Measurements from ENCODE around the gene SLC6A18.
"Not testable (repeated sequence)": the region's sequence is repeated elsewhere in the genome, so short reads cannot be mapped to it uniquely, and the experiment has no call there.

SLC6A18 gene

DNA sequence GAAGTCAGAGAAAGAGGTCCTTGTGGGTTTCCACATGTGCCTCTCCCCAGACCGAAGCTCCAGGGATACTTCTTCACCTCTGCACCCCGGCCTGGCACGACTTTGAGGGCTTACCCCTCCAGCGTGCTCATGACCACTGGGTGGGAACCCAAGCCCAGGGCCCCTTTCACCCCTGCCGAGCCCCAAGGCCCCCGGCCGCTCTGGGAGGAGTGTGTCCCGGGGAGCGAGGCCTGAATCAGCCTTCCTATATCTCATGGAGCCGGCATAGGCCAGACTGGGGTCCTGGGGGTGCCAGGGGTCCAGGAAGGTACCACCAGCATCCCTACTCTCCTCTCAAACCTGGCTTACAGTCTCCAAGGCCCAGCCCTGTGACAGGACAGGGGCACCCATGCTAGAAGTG is 52.6 kb downstream of the SLC6A18 start:
- Mint-ChIP-seq H3K27ac (no peak overlapping the region), H3K27me3 (no peaks in the 10 kb centered on the region), H3K4me3 (no peak overlapping the region), H3K36me3 (peaks cover 0 to 10% of the 10 kb centered on the region in 2 donors), H3K4me1 (no peaks in the 10 kb centered on the region), H3K9me3 (peaks cover 5 to 6% of the 10 kb centered on the region in 2 donors)
- ATAC-seq (replicated peaks) (no peak), DNase-seq (no peak)

DNA sequence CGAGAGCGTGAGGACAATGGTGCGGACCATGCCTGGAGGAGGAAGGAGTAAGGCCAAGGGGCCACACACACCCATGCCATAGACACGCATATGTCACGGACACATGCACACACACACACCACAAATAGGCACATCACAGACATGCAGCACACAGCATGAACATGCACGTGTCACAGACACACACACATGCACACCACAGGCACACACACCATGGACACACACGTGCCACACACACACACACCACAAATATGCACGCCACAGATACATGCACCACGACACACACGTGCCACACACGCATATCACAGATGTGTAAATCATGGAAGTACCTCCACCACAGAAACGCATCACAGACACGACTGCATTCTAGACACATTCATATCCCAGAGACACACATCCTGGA is 53.0 kb downstream of the SLC6A18 start:
- Mint-ChIP-seq H3K4me3 (no peak overlapping the region), H3K9me3 (peaks cover 5 to 6% of the 10 kb centered on the region in 2 donors), H3K27ac (no peak overlapping the region), H3K4me1 (no peaks in the 10 kb centered on the region), H3K27me3 (no peaks in the 10 kb centered on the region), H3K36me3 (peaks cover 0 to 10% of the 10 kb centered on the region in 2 donors)
- DNase-seq = no peak
- no peak for ATAC-seq (replicated peaks)

DNA sequence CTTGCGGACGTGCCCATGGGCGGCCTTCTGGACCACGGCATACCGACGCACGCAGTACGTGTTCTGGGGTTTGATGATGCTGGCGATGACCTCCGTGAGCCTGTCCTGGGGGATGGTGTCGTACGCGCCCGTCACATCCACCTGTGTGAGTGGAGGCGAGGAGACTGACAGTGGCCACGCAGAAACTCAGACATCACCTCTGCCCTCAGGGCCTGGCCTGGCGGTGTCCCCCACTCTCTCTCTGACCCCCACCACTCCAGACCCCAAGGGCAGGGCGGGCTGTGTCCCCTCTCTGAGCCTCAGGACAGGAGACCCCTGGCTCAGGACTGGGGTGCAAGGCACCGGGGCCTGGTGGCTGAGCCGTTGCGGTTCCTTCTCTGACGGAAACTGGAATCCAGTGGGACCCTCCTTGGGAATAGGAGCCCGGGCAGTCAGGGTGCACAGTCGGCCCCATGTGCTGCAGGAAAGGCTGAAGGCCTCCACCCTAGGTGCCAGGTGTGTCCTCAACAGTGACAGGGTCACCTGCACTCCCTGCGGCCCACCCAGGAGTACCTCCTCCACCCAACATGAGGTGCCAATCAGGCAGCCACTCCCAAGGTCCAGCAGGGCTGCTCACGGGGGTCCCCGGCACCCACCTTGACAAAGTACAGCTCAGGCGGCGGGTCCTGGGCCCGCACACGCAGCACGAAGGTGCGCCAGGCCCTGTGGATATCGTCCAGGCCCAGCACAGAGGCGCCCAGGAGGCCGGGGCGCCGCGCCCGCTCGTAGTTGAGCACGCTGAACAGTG is 53.7 kb downstream of the SLC6A18 start:
- ATAC-seq (replicated peaks) (no peak), DNase-seq (no peak)
- Mint-ChIP-seq H3K4me3 (no peak overlapping the region), H3K27me3 (no peaks in the 10 kb centered on the region), H3K4me1 (no peaks in the 10 kb centered on the region), H3K36me3 (peaks cover 0 to 10% of the 10 kb centered on the region in 2 donors), H3K27ac (no peak overlapping the region), H3K9me3 (peaks cover 5 to 6% of the 10 kb centered on the region in 2 donors)

DNA sequence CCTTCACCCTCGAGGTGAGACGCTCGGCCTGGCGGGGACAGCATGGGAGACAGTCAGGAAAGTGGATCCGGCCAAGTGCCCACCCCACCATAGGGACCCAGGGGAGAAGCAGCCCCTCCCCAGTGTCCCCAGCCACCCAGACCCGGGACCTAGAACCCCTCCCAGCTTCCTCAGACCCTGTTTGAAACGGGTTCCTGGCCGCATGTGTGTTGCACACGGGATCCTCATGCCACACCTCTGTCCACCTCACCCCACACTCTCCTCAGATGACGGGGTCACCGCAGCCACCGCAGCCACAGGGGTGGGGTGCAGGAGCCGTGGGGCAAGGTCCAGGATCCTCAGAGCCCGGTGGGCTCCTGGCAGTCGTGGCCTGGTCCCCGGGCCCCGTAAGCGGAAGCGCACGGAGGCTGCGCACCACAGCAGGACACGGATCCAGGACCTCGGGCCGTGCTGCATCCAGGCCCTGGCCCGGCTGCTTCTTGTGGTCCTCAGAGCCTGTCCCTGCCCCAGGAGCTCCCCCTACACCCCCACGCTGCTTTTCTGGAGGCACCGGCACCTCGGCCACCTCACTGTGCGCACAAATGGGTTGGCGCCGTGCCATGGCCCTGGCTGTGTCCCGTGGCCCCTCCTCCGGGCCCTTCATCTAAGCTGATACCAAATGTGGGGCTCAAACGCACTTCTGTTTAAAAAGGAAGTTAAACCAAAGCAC is 54.4 kb downstream of the SLC6A18 start:
- Mint-ChIP-seq H3K27ac (no peak overlapping the region), H3K4me3 (no peak overlapping the region), H3K27me3 (no peaks in the 10 kb centered on the region), H3K36me3 (peaks cover 0 to 10% of the 10 kb centered on the region in 2 donors), H3K4me1 (no peaks in the 10 kb centered on the region), H3K9me3 (peaks cover 5 to 6% of the 10 kb centered on the region in 2 donors)
- no peak for ATAC-seq (replicated peaks)
- DNase-seq = no peak

DNA sequence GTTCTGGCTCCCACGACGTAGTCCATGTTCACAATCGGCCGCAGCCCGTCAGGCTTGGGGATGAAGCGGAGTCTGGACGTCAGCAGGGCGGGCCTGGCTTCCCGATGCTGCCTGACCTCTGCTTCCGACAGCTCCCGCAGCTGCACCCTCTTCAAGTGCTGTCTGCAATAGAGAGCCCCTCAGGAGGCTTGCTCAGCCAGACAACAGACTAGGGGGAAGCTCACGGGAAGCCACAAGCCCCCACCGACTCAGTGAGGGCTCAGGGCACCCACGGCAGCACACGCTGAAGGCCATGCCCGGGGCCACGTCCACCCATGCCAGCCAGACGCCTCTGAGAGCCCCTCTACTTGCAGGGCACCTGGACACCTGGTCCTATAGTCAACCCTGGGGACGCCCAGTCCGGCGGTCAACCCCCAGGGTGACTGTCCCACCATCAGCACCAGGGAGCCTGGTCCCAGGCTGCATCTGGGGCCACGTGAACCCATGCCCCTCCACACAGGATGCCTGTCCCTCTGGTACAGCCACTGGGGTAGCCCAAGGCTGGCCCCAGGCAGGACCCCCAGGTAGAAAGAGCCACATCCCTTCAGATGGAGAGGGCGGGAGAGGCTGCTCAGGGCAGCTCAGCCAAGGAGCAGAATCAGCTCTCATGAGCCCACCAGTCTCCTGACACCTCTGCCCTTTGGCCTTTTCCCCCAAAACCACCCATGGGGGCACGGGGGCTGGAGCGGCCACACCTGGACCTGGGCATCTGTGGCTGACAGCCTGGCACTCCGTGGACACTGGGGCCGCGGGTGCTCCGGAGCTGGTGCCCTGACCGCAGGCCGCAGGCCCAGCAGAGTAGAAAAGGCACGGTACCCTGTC is 55.2 kb downstream of the SLC6A18 start:
- H3K27ac Mint-ChIP-seq = no peak overlapping the region
- no peak for DNase-seq
- H3K36me3 Mint-ChIP-seq = peaks cover 0 to 10% of the 10 kb centered on the region in 2 donors
- no peak overlapping the region for H3K4me3 Mint-ChIP-seq
- ATAC-seq (replicated peaks) = no peak
- H3K4me1 Mint-ChIP-seq = no peaks in the 10 kb centered on the region
- H3K27me3 Mint-ChIP-seq = no peaks in the 10 kb centered on the region
- H3K9me3 Mint-ChIP-seq = peaks cover 5 to 6% of the 10 kb centered on the region in 2 donors

DNA sequence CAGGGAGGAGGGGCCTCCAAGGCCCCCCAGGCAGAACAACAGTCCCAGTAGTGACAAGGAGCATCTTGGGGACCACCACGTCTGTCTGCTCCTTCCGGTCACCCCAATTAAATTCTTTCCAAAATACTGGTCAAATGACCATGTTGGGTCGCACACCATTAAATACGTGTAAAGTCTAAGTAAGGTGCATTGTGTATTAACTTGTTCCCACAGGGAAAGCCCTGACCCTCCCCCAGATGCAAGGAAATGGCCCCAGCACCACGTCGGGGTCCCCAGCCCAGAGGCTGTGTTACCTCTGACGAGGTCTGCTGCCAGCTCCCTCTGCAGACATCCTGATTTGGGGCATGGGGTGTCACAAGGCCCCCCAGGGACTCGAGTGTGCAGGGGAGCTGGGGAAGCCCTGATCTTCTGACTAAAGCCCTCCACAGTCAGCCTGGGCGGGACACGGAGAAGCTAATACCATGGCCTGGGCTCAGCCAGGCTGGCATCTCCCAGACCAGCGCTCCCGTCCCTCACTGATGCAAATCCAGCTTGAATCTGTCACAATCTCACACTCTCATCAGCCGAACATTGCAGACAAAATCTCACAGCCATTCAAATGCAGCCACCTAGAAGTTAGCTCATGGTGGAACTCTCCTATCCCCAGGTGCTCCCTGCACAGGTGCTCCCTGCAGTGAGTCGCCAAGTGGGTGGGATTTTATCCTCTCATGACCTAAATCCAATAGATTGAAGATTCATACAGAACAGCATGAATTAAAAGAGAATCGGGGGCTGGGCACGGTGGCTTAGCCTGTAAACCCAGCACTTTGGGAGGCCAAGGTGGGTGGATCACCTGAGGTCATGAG is 56.1 kb downstream of the SLC6A18 start:
- ATAC-seq (replicated peaks) (no peak), DNase-seq (no peak)
- Mint-ChIP-seq H3K4me3 (no peak overlapping the region), H3K27ac (no peak overlapping the region), H3K4me1 (no peaks in the 10 kb centered on the region), H3K9me3 (peaks cover 5% of the 10 kb centered on the region in 2 donors), H3K27me3 (no peaks in the 10 kb centered on the region), H3K36me3 (peaks cover 0 to 10% of the 10 kb centered on the region in 2 donors)

DNA sequence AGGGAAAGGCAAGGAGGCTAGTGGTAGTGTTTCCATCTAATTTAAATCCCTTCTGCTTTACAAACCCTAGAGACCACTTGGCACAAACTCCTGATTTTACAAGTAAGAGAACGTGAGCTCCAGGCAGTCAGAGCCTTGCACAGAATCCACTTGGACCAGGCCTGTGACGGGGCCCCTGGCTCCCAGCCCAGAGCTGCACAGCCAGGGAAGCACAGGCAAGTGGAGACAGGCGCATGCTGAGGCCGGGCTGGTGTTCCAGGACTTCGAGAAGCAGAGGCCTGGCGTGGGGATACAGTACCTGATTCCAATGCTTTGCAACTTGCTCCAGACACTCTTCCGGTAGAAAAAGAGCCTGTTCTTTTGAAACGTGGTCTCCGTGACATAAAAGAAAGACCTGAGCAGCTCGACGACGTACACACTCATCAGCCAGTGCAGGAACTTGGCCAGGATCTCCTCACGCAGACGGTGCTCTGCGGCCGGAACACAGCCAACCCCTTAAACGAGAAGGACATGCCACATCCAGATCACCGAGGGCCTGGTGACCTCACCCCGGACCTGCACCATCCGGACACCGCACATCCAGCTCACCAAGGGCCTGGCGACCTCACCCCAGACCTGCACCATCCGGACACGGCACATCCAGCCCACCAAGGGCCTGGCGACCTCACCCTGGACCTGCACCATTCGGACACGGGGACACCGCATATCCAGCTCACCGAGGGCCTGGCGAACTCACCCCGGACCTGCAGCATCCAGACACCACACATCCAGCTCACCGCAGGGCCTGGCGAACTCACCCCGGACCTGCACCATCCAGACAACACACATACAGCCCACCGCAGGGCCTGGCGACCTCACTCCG is 57.2 kb downstream of the SLC6A18 start:
- Mint-ChIP-seq H3K27me3 (no peaks in the 10 kb centered on the region), H3K4me3 (no peak overlapping the region), H3K4me1 (no peaks in the 10 kb centered on the region), H3K36me3 (peaks cover 0 to 10% of the 10 kb centered on the region in 2 donors), H3K9me3 (peaks cover 5% of the 10 kb centered on the region in 2 donors), H3K27ac (peak overlapping the region; percentile 47)
- DNase-seq = no peak
- no peak for ATAC-seq (replicated peaks)

DNA sequence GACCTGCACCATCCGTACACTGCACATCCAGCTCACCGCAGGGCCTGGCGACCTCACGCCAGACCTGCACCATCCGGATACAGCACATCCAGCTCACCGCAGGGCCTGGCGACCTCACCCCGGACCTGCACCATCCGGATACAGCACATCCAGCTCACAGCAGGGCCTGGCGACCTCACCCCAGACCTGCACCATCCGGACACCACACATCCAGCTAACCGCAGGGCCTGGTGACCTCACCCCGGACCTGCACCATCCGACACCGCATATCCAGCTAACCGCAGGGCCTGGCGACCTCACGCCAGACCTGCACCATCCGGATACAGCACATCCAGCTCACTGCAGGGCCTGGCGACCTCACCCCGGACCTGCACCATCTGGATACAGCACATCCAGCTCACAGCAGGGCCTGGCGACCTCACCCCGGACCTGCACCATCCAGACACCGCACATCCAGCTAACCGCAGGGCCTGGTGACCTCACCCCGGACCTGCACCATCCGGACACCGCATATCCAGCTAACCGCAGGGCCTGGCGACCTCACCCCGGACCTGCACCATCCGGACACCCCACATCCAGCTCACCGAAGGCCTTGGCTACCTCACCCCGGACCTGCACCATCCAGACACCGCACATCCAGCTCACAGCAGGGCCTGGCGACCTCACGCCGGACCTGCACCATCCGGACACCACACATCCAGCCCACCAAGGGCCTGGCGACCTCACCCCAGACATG is 58.0 kb downstream of the SLC6A18 start:
- ATAC-seq (replicated peaks); DNase-seq; H3K27ac Mint-ChIP-seq; H3K27me3 Mint-ChIP-seq; H3K4me3 Mint-ChIP-seq; H3K4me1 Mint-ChIP-seq; H3K9me3 Mint-ChIP-seq: not testable (repeated sequence)
- peaks cover 1 to 10% of the 10 kb centered on the region in 2 donors for H3K36me3 Mint-ChIP-seq

DNA sequence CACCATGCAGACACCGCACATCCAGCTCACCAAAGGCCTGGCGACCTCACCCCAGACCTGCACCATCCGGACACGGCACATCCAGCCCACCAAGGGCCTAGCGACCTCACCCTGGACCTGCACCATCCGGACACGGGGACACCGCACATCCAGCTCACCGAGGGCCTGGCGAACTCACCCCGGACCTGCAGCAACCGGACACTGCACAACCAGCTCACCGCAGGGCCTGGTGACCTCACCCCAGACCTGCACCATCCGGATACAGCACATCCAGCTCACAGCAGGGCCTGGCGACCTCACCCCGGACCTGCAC is 58.5 kb downstream of the SLC6A18 start:
- H3K4me3 Mint-ChIP-seq; ATAC-seq (replicated peaks); DNase-seq; H3K27me3 Mint-ChIP-seq; H3K27ac Mint-ChIP-seq; H3K4me1 Mint-ChIP-seq; H3K9me3 Mint-ChIP-seq: not testable (repeated sequence)
- H3K36me3 Mint-ChIP-seq = peaks cover 4 to 10% of the 10 kb centered on the region in 2 donors

DNA sequence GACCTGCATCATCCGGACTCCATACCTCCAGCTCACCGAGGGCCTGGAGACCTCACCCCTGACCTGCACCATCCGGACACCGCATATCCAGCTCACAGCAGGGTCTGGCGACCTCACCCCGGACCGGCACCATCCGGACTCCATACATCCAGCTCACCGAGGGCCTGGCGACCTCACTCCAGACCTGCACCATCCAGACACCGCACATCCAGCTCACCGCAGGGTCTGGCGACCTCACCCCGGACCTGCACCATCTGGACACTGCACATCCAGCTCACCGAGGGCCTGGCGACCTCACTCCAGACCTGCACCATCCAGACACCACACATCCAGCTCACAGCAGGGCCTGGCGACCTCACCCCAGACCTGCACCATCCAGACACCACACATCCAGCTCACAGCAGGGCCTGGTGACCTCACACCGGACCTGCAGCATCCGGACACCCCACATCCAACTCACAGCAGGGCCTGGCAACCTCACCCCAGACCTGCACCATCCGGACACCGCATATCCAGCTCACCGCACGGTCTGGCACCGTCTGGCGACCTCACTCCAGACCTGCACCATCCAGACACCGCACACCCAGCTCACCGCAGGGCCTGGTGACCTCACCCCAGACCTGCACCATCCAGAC is 59.3 kb downstream of the SLC6A18 start:
- H3K27me3 Mint-ChIP-seq; ATAC-seq (replicated peaks); H3K27ac Mint-ChIP-seq; H3K36me3 Mint-ChIP-seq; DNase-seq; H3K4me3 Mint-ChIP-seq; H3K9me3 Mint-ChIP-seq; H3K4me1 Mint-ChIP-seq: not testable (repeated sequence)

DNA sequence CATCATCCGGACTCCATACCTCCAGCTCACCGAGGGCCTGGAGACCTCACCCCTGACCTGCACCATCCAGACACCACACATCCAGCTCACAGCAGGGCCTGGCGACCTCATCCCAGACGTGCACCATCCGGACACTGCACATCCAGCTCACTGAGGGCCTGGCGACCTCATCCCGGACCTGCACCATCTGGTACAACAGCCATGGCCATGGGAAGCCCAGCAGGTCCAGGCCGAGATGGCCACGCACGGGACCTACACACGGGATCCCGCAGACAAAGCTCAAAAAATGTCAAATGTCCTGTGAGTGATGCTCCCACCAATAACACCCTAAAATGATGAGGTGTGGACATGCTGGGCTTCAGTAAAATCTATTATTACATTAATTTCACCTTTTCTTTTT is 60.0 kb downstream of the SLC6A18 start:
- Mint-ChIP-seq H3K27ac (no peak overlapping the region), H3K36me3 (peaks cover 5 to 10% of the 10 kb centered on the region in 2 donors), H3K27me3 (peaks cover 0 to 4% of the 10 kb centered on the region in 2 donors), H3K9me3 (peaks cover 4 to 5% of the 10 kb centered on the region in 2 donors), H3K4me1 (no peaks in the 10 kb centered on the region), H3K4me3 (no peak overlapping the region)
- DNase-seq (no peak), ATAC-seq (replicated peaks) (no peak)

DNA sequence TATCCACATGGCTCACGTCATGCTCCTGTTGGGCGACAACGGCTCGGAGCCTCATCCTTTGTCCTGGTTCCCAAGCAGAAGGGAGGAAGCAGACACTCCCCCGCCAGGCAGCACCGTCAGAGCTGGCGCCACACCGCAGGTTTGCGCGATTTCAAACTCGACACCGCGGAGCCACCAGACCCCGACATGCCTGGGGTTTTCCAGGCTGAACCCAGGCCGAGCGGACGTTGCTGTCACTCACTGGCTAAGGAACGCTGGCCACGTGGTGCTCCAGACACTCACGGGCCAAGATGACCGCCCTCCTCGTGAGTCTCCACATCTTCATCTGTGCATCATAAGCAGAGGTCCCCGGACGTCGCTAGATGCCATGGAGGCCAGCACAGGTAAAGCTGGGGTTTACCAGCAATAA is 60.7 kb downstream of the SLC6A18 start:
- peaks cover 4 to 5% of the 10 kb centered on the region in 2 donors for H3K9me3 Mint-ChIP-seq
- H3K36me3 Mint-ChIP-seq = peaks cover 5 to 10% of the 10 kb centered on the region in 2 donors
- H3K27ac Mint-ChIP-seq = no peak overlapping the region
- H3K4me3 Mint-ChIP-seq = no peak overlapping the region
- peaks cover 0 to 4% of the 10 kb centered on the region in 2 donors for H3K27me3 Mint-ChIP-seq
- no peaks in the 10 kb centered on the region for H3K4me1 Mint-ChIP-seq
- ATAC-seq (replicated peaks) = no peak
- no peak for DNase-seq

All from stimulated activated naive B cell treated with anti-CD40 and anti-IgM and Interleukin-4, amounts not matched to agents 10 μg/mL and 1 μg/mL and 100 μg/mL, for 72 hours (primary cell).